GM23338 (cell line): ENCODE data around the gene NBAS. TPM values are rescaled to one million over a fixed set of nuclear protein-coding genes. Genes with fewer than 3 reads are reported as not detected.

Experiments
- ATAC-seq: fragments of 200-7000 bp; cut with Tn5 transposase; 3 replicates; pipeline ENCODE4 v1.9.1; 2020
- DNase-seq: peaks from one replicate; pipeline ENCODE4 v3.0.0-alpha.2; 2015; ENCODE audit warnings: low spot score
- H2AFZ ChIP-seq: fragments of 200-600 bp; sonication (generic); 2 replicates; pipeline ENCODE4 v1.8.0; 2016; ENCODE audit warnings: antibody characterized with exemption, mild to moderate bottlenecking, moderate library complexity
- H3F3A ChIP-seq: fragments of 200-600 bp; sonication (generic); replicated peaks from 2 replicates; pipeline ENCODE4 v1.8.0; 2017; ENCODE audit warnings: antibody characterized with exemption, mixed run types, low read depth
- H3K27ac ChIP-seq: fragments of 200-600 bp; sonication (generic); 2 replicates; pipeline ENCODE4 v1.6.1; 2016; ENCODE audit warnings: low read depth
- H3K27me3 ChIP-seq: fragments of 200-600 bp; sonication (generic); 2 replicates; pipeline ENCODE4 v1.8.0; 2016; ENCODE audit warnings: mild to moderate bottlenecking, mixed run types, moderate library complexity; ENCODE audit not compliant: insufficient read depth
- H3K36me3 ChIP-seq: fragments of 200-600 bp; sonication (generic); 2 replicates; pipeline ENCODE4 v1.8.0; 2016; ENCODE audit warnings: mild to moderate bottlenecking; ENCODE audit not compliant: insufficient read depth
- H3K4me1 ChIP-seq: fragments of 200-600 bp; sonication (generic); 2 replicates; pipeline ENCODE4 v1.8.0; 2016; ENCODE audit warnings: mild to moderate bottlenecking, moderate library complexity; ENCODE audit not compliant: insufficient read depth
- H3K4me2 ChIP-seq: fragments of 200-600 bp; sonication (generic); 2 replicates; pipeline ENCODE4 v1.7.1; 2017; ENCODE audit warnings: mixed run types
- H3K4me3 ChIP-seq: fragments of 200-600 bp; sonication (generic); 2 replicates; pipeline ENCODE4 v1.6.1; 2016; ENCODE audit warnings: mixed run types
- H3K79me2 ChIP-seq: fragments of 200-600 bp; sonication (generic); replicated peaks from 2 replicates; pipeline ENCODE4 v1.8.0; 2017; ENCODE audit warnings: mild to moderate bottlenecking; ENCODE audit not compliant: insufficient read depth
- H3K9me2 ChIP-seq: fragments of 200-600 bp; sonication (generic); 2 replicates; pipeline ENCODE4 v1.8.0; 2017; ENCODE audit not compliant: insufficient read depth
- H4K20me1 ChIP-seq: fragments of 200-600 bp; sonication (generic); replicated peaks from 2 replicates; pipeline ENCODE4 v1.8.0; 2017; ENCODE audit warnings: mild to moderate bottlenecking; ENCODE audit not compliant: insufficient read depth
- H3K27ac Mint-ChIP-seq: 2 replicates; pipeline ENCODE4 v1.8.0; 2020; ENCODE audit warnings: inconsistent platforms, mild to moderate bottlenecking, moderate library complexity, mixed read lengths
- H3K27me3 Mint-ChIP-seq: 3 replicates; pipeline ENCODE4 v1.8.0; 2022; ENCODE audit warnings: low read depth, mild to moderate bottlenecking, moderate library complexity, mixed read lengths, inconsistent platforms; ENCODE audit not compliant: insufficient read depth, poor library complexity
- H3K36me3 Mint-ChIP-seq: 3 replicates; pipeline ENCODE4 v1.8.0; 2021; ENCODE audit warnings: low read depth, mild to moderate bottlenecking, inconsistent platforms, moderate library complexity, mixed read lengths
- H3K4me1 Mint-ChIP-seq: 3 replicates; pipeline ENCODE4 v1.8.0; 2020; ENCODE audit warnings: mild to moderate bottlenecking, inconsistent platforms, mixed read lengths
- H3K4me3 Mint-ChIP-seq: 3 replicates; pipeline ENCODE4 v1.8.0; 2021; ENCODE audit warnings: moderate library complexity, mild to moderate bottlenecking, inconsistent platforms, mixed read lengths
- H3K9me3 Mint-ChIP-seq: 3 replicates; pipeline ENCODE4 v1.8.0; 2020; ENCODE audit warnings: moderate library complexity, mild to moderate bottlenecking, inconsistent platforms, mixed read lengths
- CTCF ChIP-seq, 2 experiments: fragments of 200-600 bp in 1 of 2; sonication (generic) in 1 of 2; conservative IDR thresholded peaks; 2 replicates each; pipeline versions ENCODE4 v1.5.1 to v1.6.1; 2016 to 2017; ENCODE audit warnings: antibody characterized with exemption in 2 of 2, low read depth in 2 of 2, mild to moderate bottlenecking in 2 of 2, moderate library complexity in 1 of 2
- EZH2 ChIP-seq: fragments of 200-600 bp; sonication (generic); IDR thresholded peaks from one replicate; pipeline ENCODE4 v1.8.0; 2017; ENCODE audit warnings: antibody characterized with exemption, mild to moderate bottlenecking, low read depth; ENCODE audit not compliant: unreplicated experiment
- EZH2phosphoT487 ChIP-seq: fragments of 200-600 bp; sonication (generic); IDR thresholded peaks from one replicate; pipeline ENCODE4 v1.8.1; 2018; ENCODE audit warnings: antibody characterized with exemption; ENCODE audit not compliant: unreplicated experiment
- ZNF462 ChIP-seq: fragments of 250-450 bp; sonication (Bioruptor Pico); IDR thresholded peaks from 2 replicates; pipeline ENCODE4 v1.5.0; 2020; ENCODE audit warnings: mild to moderate bottlenecking, moderate library complexity
- polyA plus RNA-seq: library from polyadenylated mRNA; unstranded; fragments of >200 nt; fragmentation: Nextera tagmentation; extraction: Ambion mirVana; gene quantifications from 2 replicates; pipeline ENCODE4 v1.2.1, GENCODE V29; 2016
- total RNA-seq: library from RNA; depleted of rRNA; stranded (reverse); fragments of >200 nt; shearing (Covaris generic); gene quantifications from 2 replicates; pipeline ENCODE4 v1.2.3, GENCODE V29; 2014

NBAS gene
- total and polyA plus RNA-seq, 2 experiments from 2014 or later = 24.8 to 38.9 TPM

- no peak for TF ChIP-seq CTCF (conservative IDR thresholded peaks at IDR 0.05; ENCODE audit: low read depth in 2 of 2)
Observed at GRCh38 chr2:15149063-15149462, 412.1 kb downstream of the NBAS start (continued).

- Mint-ChIP-seq H3K4me1 (peaks cover 5% of the 10 kb centered on the region), H3K27ac (no peak overlapping the region), H3K9me3 (0 out of 3 replicates have a peak, but pooled peaks cover under 1% of the 10 kb centered on the region), H3K27me3 (peaks cover under 1% of the 10 kb centered on the region), H3K36me3 (0 out of 3 replicates have a peak, but pooled peaks cover under 1% of the 10 kb centered on the region), H3K4me3 (no peak overlapping the region)
- Histone ChIP-seq H4K20me1 (no peaks in the 10 kb centered on the region), H2AFZ (no peak overlapping the region), H3K4me1 (no peaks in the 10 kb centered on the region), H3K4me3 (no peak overlapping the region), H3K4me2 (no peak overlapping the region), H3K79me2 (no peaks in the 10 kb centered on the region), H3K36me3 (no peaks in the 10 kb centered on the region), H3F3A (no peaks in the 10 kb centered on the region), H3K9me2 (no peaks in the 10 kb centered on the region), H3K27me3 (no peaks in the 10 kb centered on the region), H3K27ac (no peak overlapping the region)
- no peak for TF ChIP-seq EZH2phosphoT487
- no peak for TF ChIP-seq EZH2
- no peak for TF ChIP-seq ZNF462 (CRISPR knock-in tag)
- ATAC-seq (no peak), DNase-seq (no peak)
Observed at GRCh38 chr2:15147591-15147990, 413.5 kb downstream of the NBAS start.
